ENCODE measurements around the gene CCDC197.

The CCDC197 gene

GRCh38 chr14:93997082-93997481, at the start of gene CCDC197:
Gene CCDC197 (plus strand): TSS chr14:93997301. CDS start chr14:93998132, 831 bp downstream.
- DNase-seq: no peak

GRCh38 chr14:93949511-93950075, 47.5 kb upstream of the CCDC197 start:
- no peak for DNase-seq

- no peak for DNase-seq
Measured at GRCh38 chr14:93950948-93951634, 46.0 kb upstream of the CCDC197 start.

- no peak for DNase-seq
Measured at GRCh38 chr14:93951635-93952540, 45.2 kb upstream of the CCDC197 start.

- no peak for DNase-seq
Measured at GRCh38 chr14:93952829-93953228, 44.3 kb upstream of the CCDC197 start.

GRCh38 chr14:93953263-93953662, 43.8 kb upstream of the CCDC197 start:
- DNase-seq: no peak

GRCh38 chr14:93953739-93954515, 43.2 kb upstream of the CCDC197 start:
- DNase-seq: no peak

- DNase-seq: no peak
Measured at GRCh38 chr14:93954516-93954830, 42.6 kb upstream of the CCDC197 start.

GRCh38 chr14:93954900-93955849, 41.9 kb upstream of the CCDC197 start:
- peak in 3 of 4 experiments; percentile 17 to 25 (median 21) for DNase-seq

- DNase-seq: no peak
Measured at GRCh38 chr14:93955850-93956481, 41.1 kb upstream of the CCDC197 start.

GRCh38 chr14:93956514-93957332, 40.4 kb upstream of the CCDC197 start:
- DNase-seq: no peak

GRCh38 chr14:93957333-93957710, 39.8 kb upstream of the CCDC197 start:
- DNase-seq: no peak

- DNase-seq: no peak
Measured at GRCh38 chr14:93957751-93958566, 39.1 kb upstream of the CCDC197 start.

- DNase-seq: no peak
Measured at GRCh38 chr14:93958567-93959238, 38.4 kb upstream of the CCDC197 start.

GRCh38 chr14:93959239-93960107, 37.6 kb upstream of the CCDC197 start:
- DNase-seq: peak; percentile 81 to 89 (median 86)

GRCh38 chr14:93960108-93960475, 37.0 kb upstream of the CCDC197 start:
- DNase-seq: peak in 1 of 4 experiments; percentile 30

GRCh38 chr14:93960774-93961438, 36.2 kb upstream of the CCDC197 start:
- no peak for DNase-seq
